Measurements from ENCODE around the gene SLC38A10. TPM values are rescaled to one million over a fixed set of nuclear protein-coding genes. Genes with fewer than 3 reads are reported as not detected.

The SLC38A10 gene
- total RNA-seq, 1 experiment from 2014 or later, result 43.8 TPM

- Histone ChIP-seq H4K20me1 (ENCODE audit: control insufficient read depth, insufficient read depth, insufficient read length) (no peaks in the 10 kb centered on the region), H3K4ac (ENCODE audit: low read depth, low read length) (no peak overlapping the region), H3K18ac (ENCODE audit: insufficient read length, low read depth, low read length) (no peak overlapping the region), H3K14ac (ENCODE audit: insufficient read depth, low read length) (no peak overlapping the region), H4K8ac (replicated peaks; ENCODE audit: insufficient read length, low read depth, low read length) (no peak overlapping the region), H3K4me1 (ENCODE audit: insufficient read depth, low read length) (peaks cover 5% of the 10 kb centered on the region; the same call in 1 of the 2 replicates), H2BK12ac (ENCODE audit: insufficient read length, low read depth, low read length) (no peak overlapping the region), H3K79me2 (ENCODE audit: insufficient read depth, low read length) (no peaks in the 10 kb centered on the region), H3K23me2 (ENCODE audit: insufficient read length, low read depth, low read length, poor library complexity, severe bottlenecking) (no peaks in the 10 kb centered on the region), H4K5ac (ENCODE audit: insufficient read length, low read depth, low read length) (no peak overlapping the region), H3T11ph (ENCODE audit: low read length) (no peak overlapping the region), H3K56ac (ENCODE audit: insufficient read length, low read depth, low read length) (no peak overlapping the region), H3K27ac (ENCODE audit: insufficient read length, low read depth, low read length) (no peak overlapping the region), H3K9me3 (ENCODE audit: control insufficient read depth, low read depth, low read length) (no peaks in the 10 kb centered on the region), H2AK5ac (ENCODE audit: insufficient read length, low read length) (no peak overlapping the region), H2BK15ac (ENCODE audit: low read depth, low read length) (no peak overlapping the region), H2AFZ (ENCODE audit: low read length) (no peak overlapping the region), H2BK20ac (ENCODE audit: low read depth, low read length, poor library complexity, severe bottlenecking) (no peak overlapping the region), H3K9ac (ENCODE audit: extremely low read depth, insufficient read length, low read length) (no peak overlapping the region), H3K23ac (ENCODE audit: insufficient read length, low read depth, low read length) (no peak overlapping the region), H3K4me2 (ENCODE audit: insufficient read depth, insufficient read length, low read length) (no peak overlapping the region), H3K79me1 (ENCODE audit: insufficient read depth, low read depth, low read length, poor library complexity, severe bottlenecking) (no peaks in the 10 kb centered on the region), H3K27me3 (ENCODE audit: insufficient read depth, low read length) (no peaks in the 10 kb centered on the region), H4K91ac (ENCODE audit: insufficient read length, low read depth, low read length) (no peak overlapping the region), H2BK120ac (ENCODE audit: low read depth, low read length, poor library complexity, severe bottlenecking) (no peak overlapping the region), H2BK5ac (ENCODE audit: insufficient read length, low read length) (no peak overlapping the region)
- WGBS (ENCODE audit: extremely low coverage, insufficient read length, low lambda C conversion rate), result no CpG with 5 or more reads among the region's 17 CpGs
- Mint-ChIP-seq H3K27ac (no peak overlapping the region), H3K9me3 (no peaks in the 10 kb centered on the region), H3K36me3 (ENCODE audit: insufficient read depth in 1 of 3, low read depth in 3 of 3) (no peaks in the 10 kb centered on the region; a peak in 1 of 7 replicates), H3K27me3 (ENCODE audit: low read depth) (peaks cover 10% of the 10 kb centered on the region), H3K4me1 (peaks cover 23 to 29% of the 10 kb centered on the region in 2 experiments), H3K4me3 (no peak overlapping the region)
- TF ChIP-seq, protein P1, sequence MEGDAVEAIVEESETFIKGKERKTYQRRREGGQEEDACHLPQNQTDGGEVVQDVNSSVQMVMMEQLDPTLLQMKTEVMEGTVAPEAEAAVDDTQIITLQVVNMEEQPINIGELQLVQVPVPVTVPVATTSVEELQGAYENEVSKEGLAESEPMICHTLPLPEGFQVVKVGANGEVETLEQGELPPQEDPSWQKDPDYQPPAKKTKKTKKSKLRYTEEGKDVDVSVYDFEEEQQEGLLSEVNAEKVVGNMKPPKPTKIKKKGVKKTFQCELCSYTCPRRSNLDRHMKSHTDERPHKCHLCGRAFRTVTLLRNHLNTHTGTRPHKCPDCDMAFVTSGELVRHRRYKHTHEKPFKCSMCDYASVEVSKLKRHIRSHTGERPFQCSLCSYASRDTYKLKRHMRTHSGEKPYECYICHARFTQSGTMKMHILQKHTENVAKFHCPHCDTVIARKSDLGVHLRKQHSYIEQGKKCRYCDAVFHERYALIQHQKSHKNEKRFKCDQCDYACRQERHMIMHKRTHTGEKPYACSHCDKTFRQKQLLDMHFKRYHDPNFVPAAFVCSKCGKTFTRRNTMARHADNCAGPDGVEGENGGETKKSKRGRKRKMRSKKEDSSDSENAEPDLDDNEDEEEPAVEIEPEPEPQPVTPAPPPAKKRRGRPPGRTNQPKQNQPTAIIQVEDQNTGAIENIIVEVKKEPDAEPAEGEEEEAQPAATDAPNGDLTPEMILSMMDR (conservative IDR thresholded peaks at IDR 0.05), result no peak
- no peak for DNase-seq
These were observed 18.8 kb upstream of the SLC38A10 start for GRCh38 chr17:81313776-81314397.

All from H9 (cell line).